H1 (cell line): Measurements from ENCODE around the gene SPEN. TPM values are rescaled to one million over a fixed set of nuclear protein-coding genes. Genes with fewer than 3 reads are reported as not detected.

Experiments used
- CTCF ChIA-PET: fragments of 300-600 bp; sonication (Branson Sonifier 250); formaldehyde crosslinking; loops from one replicate; lab custom pipeline; 2021; ENCODE audit not compliant: partially characterized antibody; lab: Charles Lee
- POLR2A ChIA-PET: fragments of 300-600 bp; sonication (Branson Sonifier 250); formaldehyde crosslinking; loops from one replicate; lab custom pipeline; 2021; ENCODE audit warnings: inconsistent platforms; ENCODE audit not compliant: partially characterized antibody; lab: Charles Lee
- DNase-seq, 2 experiments: peaks; one replicate each; pipeline versions ENCODE4 v3.0.0 to v3.0.0-alpha.2; 2010 to 2022; ENCODE audit warnings: low spot score in 2 of 2, low read depth in 1 of 2, mixed read lengths in 1 of 2
- FAIRE-seq: peaks from 2 replicates; lab custom pipeline; 2011; peaks lifted over from hg19 to GRCh38; lab: Jason Lieb, UNC
- H2AFZ ChIP-seq: 2 replicates; pipeline ENCODE4 v1.8.1; 2012; ENCODE audit warnings: low read length, inconsistent platforms
- H2AK5ac ChIP-seq: 2 replicates; pipeline ENCODE4 v1.6.1; 2013; ENCODE audit warnings: low read depth, low read length
- H2BK120ac ChIP-seq: replicated peaks from 2 replicates; pipeline ENCODE3; 2013; ENCODE audit warnings: low read depth, low read length, inconsistent platforms
- H2BK12ac ChIP-seq: 2 replicates; pipeline ENCODE4 v1.6.1; 2013; ENCODE audit warnings: low read depth, low read length
- H2BK15ac ChIP-seq: 2 replicates; pipeline ENCODE4 v1.6.1; 2013; ENCODE audit warnings: low read length
- H2BK20ac ChIP-seq: 2 replicates; pipeline ENCODE4 v1.6.1; 2013; ENCODE audit warnings: low read length
- H2BK5ac ChIP-seq: 2 replicates; pipeline ENCODE4 v1.6.1; 2013; ENCODE audit warnings: low read depth, low read length
- H3K14ac ChIP-seq: 2 replicates; pipeline ENCODE4 v1.6.1; 2013; ENCODE audit warnings: inconsistent platforms; ENCODE audit not compliant: insufficient read length
- H3K18ac ChIP-seq: 2 replicates; pipeline ENCODE4 v1.6.1; 2013; ENCODE audit warnings: low read length; ENCODE audit errors: extremely low read depth
- H3K23ac ChIP-seq: 2 replicates; pipeline ENCODE4 v1.6.1; 2013; ENCODE audit warnings: inconsistent platforms; ENCODE audit not compliant: insufficient read length
- H3K23me2 ChIP-seq: 2 replicates; pipeline ENCODE4 v1.6.1; 2013; ENCODE audit warnings: low read depth, low read length
- H3K27ac ChIP-seq: 2 replicates; pipeline ENCODE4 v1.6.1; 2011; ENCODE audit warnings: low read depth, low read length, inconsistent platforms
- H3K27me3 ChIP-seq, 4 experiments: replicated peaks in 1 of 4; 1 replicate in 1 of 4; 2 replicates in 3 of 4; pipeline versions ENCODE4 v1.6.1 to v1.8.1; 2011 to 2013; ENCODE audit warnings: low read length in 3 of 4, mild to moderate bottlenecking in 3 of 4, inconsistent platforms in 2 of 4, mixed read lengths in 2 of 4, moderate library complexity in 1 of 4; ENCODE audit not compliant: control insufficient read depth in 3 of 4, insufficient read depth in 3 of 4; ENCODE audit errors: extremely low read depth in 1 of 4
- H3K36me3 ChIP-seq, 4 experiments: 2 replicates each; pipeline versions ENCODE4 v1.6.1 to v1.8.1; 2011 to 2013; ENCODE audit warnings: mild to moderate bottlenecking in 4 of 4, low read length in 3 of 4, moderate library complexity in 2 of 4, control low read depth in 1 of 4, inconsistent platforms in 1 of 4; ENCODE audit not compliant: insufficient read depth in 4 of 4, control insufficient read depth in 2 of 4
- H3K4ac ChIP-seq: replicated peaks from 2 replicates; pipeline ENCODE3; 2013; ENCODE audit warnings: low read length, low read depth, mixed read lengths, inconsistent platforms; ENCODE audit not compliant: insufficient read length
- H3K4me1 ChIP-seq, 4 experiments: replicated peaks in 1 of 4; 1 replicate in 1 of 4; 2 replicates in 3 of 4; pipeline versions ENCODE4 v1.6.1 to v1.8.1; 2011 to 2013; ENCODE audit warnings: low read length in 3 of 4, inconsistent platforms in 2 of 4, mixed read lengths in 1 of 4; ENCODE audit not compliant: insufficient read depth in 4 of 4, control insufficient read depth in 3 of 4
- H3K4me2 ChIP-seq, 2 experiments: 2 replicates each; pipeline versions ENCODE4 v1.6.1 to v1.8.1; 2011 to 2013; ENCODE audit warnings: low read depth in 2 of 2, low read length in 2 of 2, control low read depth in 1 of 2, inconsistent platforms in 1 of 2, mild to moderate bottlenecking in 1 of 2; ENCODE audit not compliant: insufficient read depth in 1 of 2
- H3K4me3 ChIP-seq, 4 experiments: fragments of 200-600, 300-600 bp in 1 of 4; sonication (generic), shearing (Covaris generic), sonication (Bioruptor Twin) in 1 of 4; 2 replicates each; pipeline versions ENCODE4 v1.5.1 to v1.8.1; 2011 to 2016; ENCODE audit warnings: low read length in 4 of 4, low read depth in 3 of 4, control low read depth in 2 of 4, inconsistent platforms in 2 of 4, mild to moderate bottlenecking in 2 of 4, mixed read lengths in 1 of 4, moderate library complexity in 1 of 4; ENCODE audit not compliant: insufficient read depth in 2 of 4; ENCODE audit errors: extremely low read depth in 1 of 4
- H3K56ac ChIP-seq: replicated peaks from 2 replicates; pipeline ENCODE3; 2013; ENCODE audit warnings: low read depth, mild to moderate bottlenecking, mixed read lengths, low read length, inconsistent platforms; ENCODE audit not compliant: insufficient read length
- H3K79me1 ChIP-seq: 2 replicates; pipeline ENCODE4 v1.6.1; 2013; ENCODE audit warnings: low read depth, low read length, control low read depth
- H3K79me2 ChIP-seq, 2 experiments: 2 replicates each; pipeline versions ENCODE4 v1.6.1 to v1.8.1; 2012 to 2013; ENCODE audit warnings: low read length in 2 of 2, mild to moderate bottlenecking in 2 of 2, inconsistent platforms in 1 of 2; ENCODE audit not compliant: insufficient read depth in 2 of 2, control insufficient read depth in 1 of 2
- H3K9ac ChIP-seq, 4 experiments: replicated peaks in 1 of 4; 1 replicate in 1 of 4; 2 replicates in 3 of 4; pipeline versions ENCODE4 v1.6.1 to v1.8.1; 2011 to 2013; ENCODE audit warnings: low read depth in 3 of 4, low read length in 3 of 4, control low read depth in 2 of 4, mild to moderate bottlenecking in 2 of 4, moderate library complexity in 2 of 4, inconsistent platforms in 1 of 4; ENCODE audit errors: extremely low read depth in 1 of 4
- H3K9me3 ChIP-seq, 2 experiments: 2 replicates each; pipeline versions ENCODE4 v1.6.1 to v1.8.1; 2012 to 2013; ENCODE audit warnings: mild to moderate bottlenecking in 2 of 2, moderate library complexity in 2 of 2, control low read depth in 1 of 2, inconsistent platforms in 1 of 2, low read depth in 1 of 2, low read length in 1 of 2, mixed read lengths in 1 of 2; ENCODE audit not compliant: insufficient read depth in 2 of 2
- H4K20me1 ChIP-seq, 2 experiments: replicated peaks in 1 of 2; 2 replicates each; pipeline versions ENCODE3 to v1.8.1; 2011 to 2013; ENCODE audit warnings: inconsistent platforms in 2 of 2, low read length in 2 of 2, mild to moderate bottlenecking in 1 of 2; ENCODE audit not compliant: insufficient read depth in 2 of 2, control insufficient read depth in 1 of 2
- H4K5ac ChIP-seq: 2 replicates; pipeline ENCODE4 v1.6.1; 2013; ENCODE audit warnings: low read length, low read depth, mixed read lengths, inconsistent platforms; ENCODE audit not compliant: insufficient read length
- H4K8ac ChIP-seq: 2 replicates; pipeline ENCODE4 v1.8.0; 2013; ENCODE audit warnings: mild to moderate bottlenecking, moderate library complexity, low read length, inconsistent platforms; ENCODE audit not compliant: insufficient read depth; ENCODE audit errors: extremely low read depth
- H4K91ac ChIP-seq: replicated peaks from 2 replicates; pipeline ENCODE3; 2013; ENCODE audit warnings: low read length, mixed read lengths, inconsistent platforms; ENCODE audit not compliant: insufficient read length
- ASH2L ChIP-seq: fragments of 200-600, 300-600 bp; sonication (generic); IDR thresholded peaks from one replicate; pipeline ENCODE4 v1.7.1; 2017; ENCODE audit warnings: low read length
- CHD1 ChIP-seq: IDR thresholded peaks from 2 replicates; pipeline ENCODE4 v1.6.1; 2012; ENCODE audit warnings: low read depth, low read length, improper control_type of control experiment
- EGR1 ChIP-seq: IDR thresholded peaks from 2 replicates; pipeline ENCODE4 v1.6.1; 2011; ENCODE audit warnings: low read depth, low read length, borderline replicate concordance
- EP300 ChIP-seq, 2 experiments: IDR thresholded peaks; 1 replicate in 1 of 2; 2 replicates in 1 of 2; pipeline ENCODE4 v1.6.1; 2011 to 2012; ENCODE audit warnings: low read depth in 2 of 2, low read length in 2 of 2, mild to moderate bottlenecking in 2 of 2, borderline replicate concordance in 1 of 2, inconsistent platforms in 1 of 2, moderate library complexity in 1 of 2
- FOSL1 ChIP-seq: IDR thresholded peaks from 2 replicates; pipeline ENCODE4 v1.6.1; 2011; ENCODE audit warnings: mild to moderate bottlenecking, low read depth, low read length, moderate library complexity; ENCODE audit not compliant: insufficient read depth
- HDAC6 ChIP-seq: IDR thresholded peaks from one replicate; pipeline ENCODE4 v1.7.1; 2012; ENCODE audit warnings: low read depth, mild to moderate bottlenecking, inconsistent platforms, low read length, moderate library complexity
- RXRA ChIP-seq: IDR thresholded peaks from 2 replicates; pipeline ENCODE4 v1.6.1; 2011; ENCODE audit warnings: low read depth, mild to moderate bottlenecking, low read length, moderate library complexity; ENCODE audit not compliant: insufficient read depth
- SIN3A ChIP-seq, 2 experiments: IDR thresholded peaks in 1 of 2; conservative IDR thresholded peaks in 1 of 2; 2 replicates each; pipeline ENCODE4 v1.6.1; 2011 to 2012; ENCODE audit warnings: low read length in 2 of 2, improper control_type of control experiment in 1 of 2, low read depth in 1 of 2, mild to moderate bottlenecking in 1 of 2
- TAF7 ChIP-seq: optimal IDR thresholded peaks from 2 replicates; pipeline ENCODE3; 2011; ENCODE audit warnings: low read depth, mild to moderate bottlenecking, inconsistent platforms, low read length, moderate library complexity, borderline replicate concordance
- WGBS, 2 experiments: shearing (Covaris generic) in 1 of 2; methylation state at CpG; one replicate each; pipeline versions ENCODE4 v1.1.6 to v1.1.7; 2013 to 2015; ENCODE audit warnings: low lambda C conversion rate in 2 of 2, mixed read lengths in 2 of 2, inconsistent platforms in 1 of 2, low coverage in 1 of 2, missing lambda C conversion rate in 1 of 2; ENCODE audit not compliant: insufficient replicate concordance in 2 of 2, insufficient coverage in 1 of 2, insufficient read length in 1 of 2; ENCODE audit errors: extremely low coverage in 1 of 2, missing lambda C conversion rate in 1 of 2; 5-methylcytosine and 5-hydroxymethylcytosine counted together
- polyA plus RNA-seq, 7 experiments: library from polyadenylated mRNA; depleted of rRNA in 3 of 7; stranded (reverse) in 5 of 7; unstranded in 2 of 7; fragments of >200 nt in 5 of 7; fragments of 200-250 nt in 2 of 7; gene quantifications; 1 replicate in 5 of 7; 2 replicates in 1 of 7; 4 replicates in 1 of 7; pipeline versions ENCODE4 v1.2.1 to v1.2.3, GENCODE V29; 2011 to 2013; ENCODE audit warnings: missing spikeins in 2 of 7, mixed read lengths in 2 of 7
- total RNA-seq: library from RNA; stranded (reverse); fragmentation: NEBNext Ultra II Directional; extraction: Animal tissue kit (Norgen Biotek cat#: 25700); gene quantifications from 2 replicates; pipeline ENCODE4 v1.2.1, GENCODE V29; 2021
- TF ChIP-seq, protein P1 (sequence below): IDR thresholded peaks from 2 replicates; pipeline ENCODE4 v1.6.1; 2011; ENCODE audit warnings: low read length, improper control_type of control experiment

SPEN gene
- total and polyA plus RNA-seq, 2 of the 8 experiments (the other 6 are each of a cell fraction or from before 2014, with no cell fraction given), result 12.5 to 52.1 TPM

DNA sequence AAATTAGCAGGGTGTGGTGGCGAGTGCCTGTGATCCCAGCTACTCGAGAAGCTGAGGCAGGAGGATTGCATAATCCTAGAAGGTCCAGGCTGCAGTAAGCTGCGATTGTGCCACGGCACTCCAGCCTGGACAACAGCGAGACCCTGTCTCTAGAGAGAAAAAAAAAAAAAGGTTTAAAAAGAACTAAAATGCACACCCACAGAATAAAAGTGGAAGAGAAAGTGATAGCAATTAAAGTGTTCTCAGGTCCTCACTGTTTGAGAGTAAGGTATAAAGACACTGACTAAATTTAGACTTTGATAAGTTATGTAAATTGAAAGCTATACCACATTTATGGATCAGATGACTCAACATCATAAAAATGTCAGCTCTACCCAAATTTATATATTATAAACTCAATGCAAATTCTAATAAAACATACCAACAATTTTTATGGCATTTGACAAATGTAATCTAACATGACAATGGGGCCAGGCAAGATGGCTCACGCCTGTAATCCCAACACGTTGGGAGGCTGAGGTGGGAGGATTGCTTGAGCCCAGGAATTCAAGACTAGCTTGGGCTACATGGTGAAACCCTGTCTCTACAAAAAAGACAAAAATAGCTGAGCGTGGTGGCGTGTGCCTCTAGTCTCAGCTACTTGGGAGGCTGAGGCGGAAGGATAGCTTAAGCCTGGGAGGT lies 116.6 kb downstream of the SPEN start:
- CTCF ChIA-PET, result interaction anchor here (0.6 to 1.7 kb wide), 10 partner anchors 10 to 172 kb away, joined by 3 to 5 read pairs (median 3); no protein-coding TSS in a partner anchor
- no peak overlapping the region for H3K27ac ChIP-seq
- TF ChIP-seq CHD1 (no peak), EGR1 (no peak), EP300 (IDR thresholded peaks at IDR 0.05; ENCODE audit: borderline replicate concordance in 1 of 2, low read depth in 2 of 2, low read length in 2 of 2) (no peak), TAF7 (no peak), HDAC6 (no peak), RXRA (no peak), FOSL1 (no peak), SIN3A (conservative IDR thresholded peaks at IDR 0.05 in 1 of 2, IDR thresholded peaks at IDR 0.05 in 1 of 2; ENCODE audit: low read depth in 1 of 2, low read length in 2 of 2) (no peak), ASH2L (no peak)
- TF ChIP-seq, protein P1, sequence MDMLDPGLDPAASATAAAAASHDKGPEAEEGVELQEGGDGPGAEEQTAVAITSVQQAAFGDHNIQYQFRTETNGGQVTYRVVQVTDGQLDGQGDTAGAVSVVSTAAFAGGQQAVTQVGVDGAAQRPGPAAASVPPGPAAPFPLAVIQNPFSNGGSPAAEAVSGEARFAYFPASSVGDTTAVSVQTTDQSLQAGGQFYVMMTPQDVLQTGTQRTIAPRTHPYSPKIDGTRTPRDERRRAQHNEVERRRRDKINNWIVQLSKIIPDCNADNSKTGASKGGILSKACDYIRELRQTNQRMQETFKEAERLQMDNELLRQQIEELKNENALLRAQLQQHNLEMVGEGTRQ, result no peak

More for the DNA sequence above, 116.6 kb downstream of the SPEN start:
- Histone ChIP-seq H2AFZ (no peak overlapping the region), H3K4me3 (no peak overlapping the region), H3K79me1 (no peaks in the 10 kb centered on the region; the same call in none of the 2 replicates), H3K27me3 (peaks cover 0 to 3% (median under 1%) of the 10 kb centered on the region in 4 experiments; a peak in 1 of 7 replicates), H3K79me2 (peaks cover 0 to 3% of the 10 kb centered on the region in 2 experiments; a peak in 1 of 4 replicates), H3K14ac (no peak overlapping the region), H3K23ac (no peak overlapping the region), H3K36me3 (peaks cover 0 to 6% (median 4%) of the 10 kb centered on the region in 4 experiments; a peak in 4 of 8 replicates), H2BK12ac (no peak overlapping the region), H2BK20ac (no peak overlapping the region), H4K91ac (no peak overlapping the region), H4K20me1 (peaks cover 0 to 10% of the 10 kb centered on the region in 2 experiments), H3K56ac (no peak overlapping the region), H3K23me2 (no peaks in the 10 kb centered on the region; the same call in 1 of the 2 replicates), H2BK120ac (no peak overlapping the region), H3K4me2 (no peak overlapping the region), H2BK15ac (no peak overlapping the region), H2AK5ac (no peak overlapping the region), H3K18ac (no peak overlapping the region), H3K4me1 (peaks cover 0 to 3% (median 0%) of the 10 kb centered on the region in 4 experiments; a peak in 2 of 7 replicates), H3K4ac (no peak overlapping the region), H2BK5ac (no peak overlapping the region), H3K9me3 (peaks cover 4 to 5% of the 10 kb centered on the region in 2 experiments), H4K8ac (no peak overlapping the region), H4K5ac (no peak overlapping the region), H3K9ac (no peak overlapping the region)
- WGBS, 2 experiments, result 95% methylated on average over 10 of the region's 10 CpGs; no CpG with 5 or more reads in 1 of the 2 experiments
- FAIRE-seq (no peak), DNase-seq (no peak)
- POLR2A ChIA-PET, result interaction anchor here (0.6 to 1.3 kb wide), 2 partner anchors 9 to 12 kb away, joined by 3 to 4 read pairs; partner anchors contain the start of gene ZBTB17
